B cell (primary cell): ENCODE results near the gene DCUN1D2. TPM values are rescaled to one million over a fixed set of nuclear protein-coding genes. Genes with fewer than 3 reads are reported as not detected.

Experiments
- ATAC-seq: fragments of 200-7000 bp; cut with Tn5 transposase; one replicate; pipeline ENCODE4 v1.10.0; 2021; ENCODE audit warnings: low read depth, mild to moderate bottlenecking, moderate number of reproducible peaks, moderate library complexity
- CTCF ChIA-PET: fragments of 350-600 bp; sonication (Branson Sonifier 250); formaldehyde crosslinking; loops from one replicate; lab custom pipeline; 2021; ENCODE audit warnings: antibody characterized with exemption, inconsistent platforms; lab: Charles Lee
- POLR2A ChIA-PET: fragments of 350-600 bp; sonication (Branson Sonifier 250); formaldehyde crosslinking; loops from one replicate; lab custom pipeline; 2021; ENCODE audit warnings: antibody characterized with exemption; lab: Charles Lee
- DNase-seq: peaks from one replicate; pipeline ENCODE4 v3.0.0; 2013
- H2AFZ ChIP-seq: 2 replicates; pipeline ENCODE4 v1.6.1; 2012; ENCODE audit warnings: mild to moderate bottlenecking, low read depth, low read length; ENCODE audit not compliant: insufficient read depth, poor library complexity, severe bottlenecking
- H3K27ac ChIP-seq, 2 donors: 1 replicate in 1 of 2; 2 replicates in 1 of 2; pipeline ENCODE4 v1.5.1; 2012 to 2013; ENCODE audit warnings: low read length in 2 of 2, mild to moderate bottlenecking in 2 of 2, moderate library complexity in 1 of 2
- H3K27me3 ChIP-seq, 4 experiments: fragments of 200-600 bp in 1 of 4; sonication (generic) in 1 of 4; replicated peaks in 1 of 4; 1 replicate in 2 of 4; 2 replicates in 2 of 4; pipeline versions ENCODE4 v1.6.1 to v1.7.0; 2013 to 2016; ENCODE audit warnings: low read length in 3 of 4, mild to moderate bottlenecking in 2 of 4, mixed read lengths in 1 of 4, moderate library complexity in 1 of 4; ENCODE audit not compliant: insufficient read depth in 4 of 4, control insufficient read depth in 3 of 4; ENCODE audit errors: control extremely low read depth in 1 of 4
- H3K36me3 ChIP-seq, 2 experiments: replicated peaks in 1 of 2; 1 replicate in 1 of 2; 2 replicates in 1 of 2; pipeline versions ENCODE4 v1.6.1 to v1.7.1; 2013; ENCODE audit warnings: low read length in 1 of 2; ENCODE audit not compliant: insufficient read depth in 2 of 2, control insufficient read depth in 1 of 2; ENCODE audit errors: control extremely low read depth in 1 of 2, extremely low read depth in 1 of 2
- H3K4me1 ChIP-seq, 2 donors: fragments of 200-600 bp in 1 of 2; sonication (generic) in 1 of 2; 1 replicate in 1 of 2; 2 replicates in 1 of 2; pipeline versions ENCODE4 v1.5.1 to v1.6.1; 2013 to 2017; ENCODE audit warnings: low read length in 2 of 2; ENCODE audit not compliant: control insufficient read depth in 2 of 2, insufficient read depth in 2 of 2
- H3K4me2 ChIP-seq: replicated peaks from 2 replicates; pipeline ENCODE3; 2012; ENCODE audit warnings: mild to moderate bottlenecking, low read depth, low read length; ENCODE audit not compliant: poor library complexity, severe bottlenecking
- H3K4me3 ChIP-seq, 5 experiments: fragments of 200-600 bp in 1 of 5; sonication (generic) in 1 of 5; 1 replicate in 3 of 5; 2 replicates in 2 of 5; pipeline versions ENCODE4 v1.5.1 to v1.7.0; 2011 to 2016; ENCODE audit warnings: low read length in 4 of 5, mild to moderate bottlenecking in 4 of 5, low read depth in 2 of 5, control low read depth in 1 of 5, moderate library complexity in 1 of 5; ENCODE audit not compliant: insufficient read depth in 1 of 5; ENCODE audit errors: control extremely low read depth in 1 of 5, extremely low read depth in 1 of 5
- H3K79me2 ChIP-seq: fragments of 200-600 bp; sonication (generic); one replicate; pipeline ENCODE4 v1.6.0; 2016; ENCODE audit warnings: low read length; ENCODE audit not compliant: control insufficient read depth, insufficient read depth
- H3K9ac ChIP-seq: fragments of 200-600 bp; sonication (generic); 2 replicates; pipeline ENCODE4 v1.6.1; 2017; ENCODE audit warnings: mild to moderate bottlenecking, low read length, moderate library complexity
- H3K9me3 ChIP-seq, 3 donors: one replicate each; pipeline versions ENCODE4 v1.6.1 to v1.7.1; 2013; ENCODE audit warnings: low read length in 2 of 3; ENCODE audit not compliant: control insufficient read depth in 2 of 3, insufficient read depth in 1 of 3; ENCODE audit errors: control extremely low read depth in 1 of 3
- H4K20me1 ChIP-seq: 2 replicates; pipeline ENCODE4 v1.6.0; 2012; ENCODE audit warnings: mild to moderate bottlenecking, low read length; ENCODE audit not compliant: insufficient read depth, control insufficient read depth, poor library complexity, severe bottlenecking
- H3K27ac Mint-ChIP-seq: one replicate; pipeline ENCODE4 v1.8.0; 2021; ENCODE audit warnings: mixed read lengths
- H3K27me3 Mint-ChIP-seq: one replicate; pipeline ENCODE4 v1.8.0; 2021; ENCODE audit warnings: mixed read lengths
- H3K4me1 Mint-ChIP-seq: one replicate; pipeline ENCODE4 v1.8.0; 2021; ENCODE audit warnings: mixed read lengths
- H3K4me3 Mint-ChIP-seq: one replicate; pipeline ENCODE4 v1.8.0; 2021; ENCODE audit warnings: mixed read lengths
- H3K9me3 Mint-ChIP-seq: one replicate; pipeline ENCODE4 v1.8.0; 2022; ENCODE audit warnings: mixed read lengths; ENCODE audit not compliant: insufficient read depth
- CTCF ChIP-seq: fragments of 200-600 bp; IDR thresholded peaks from one replicate; pipeline ENCODE4 v1.8.0; 2022; ENCODE audit warnings: antibody characterized with exemption, mild to moderate bottlenecking
- EZH2 ChIP-seq: IDR thresholded peaks from 2 replicates; pipeline ENCODE4 v1.6.1; 2012; ENCODE audit warnings: borderline replicate concordance, low read depth, mild to moderate bottlenecking, moderate library complexity, low read length; ENCODE audit not compliant: insufficient read depth, poor library complexity, severe bottlenecking
- WGBS: methylation state at CpG from one replicate; pipeline ENCODE4 v1.1.5; 2013; ENCODE audit warnings: missing lambda C conversion rate; ENCODE audit not compliant: insufficient coverage; 5-methylcytosine and 5-hydroxymethylcytosine counted together
- intact Hi-C: fragments of 100-400 bp; cut with micrococcal nuclease; formaldehyde crosslinking; loops from one replicate; pipeline ENCODE4 v1.10.0; 2022
- polyA plus RNA-seq: library from polyadenylated mRNA; depleted of rRNA; stranded (reverse); fragments of >200 nt; gene quantifications from 2 replicates; pipeline ENCODE4 v1.2.3, GENCODE V29; 2012
- total RNA-seq, 2 donors: library from RNA; stranded (reverse); fragments of 120-200 nt in 1 of 2; gene quantifications; 1 replicate in 1 of 2; 2 replicates in 1 of 2; pipeline versions ENCODE4 v1.2.3 to v1.2.4, GENCODE V29; 2013 to 2022

Gene DCUN1D2
- total and polyA plus RNA-seq, 2 donors (not counting 1 experiment from before 2014, with no cell fraction given): 15.3 to 41.3 TPM

DNA sequence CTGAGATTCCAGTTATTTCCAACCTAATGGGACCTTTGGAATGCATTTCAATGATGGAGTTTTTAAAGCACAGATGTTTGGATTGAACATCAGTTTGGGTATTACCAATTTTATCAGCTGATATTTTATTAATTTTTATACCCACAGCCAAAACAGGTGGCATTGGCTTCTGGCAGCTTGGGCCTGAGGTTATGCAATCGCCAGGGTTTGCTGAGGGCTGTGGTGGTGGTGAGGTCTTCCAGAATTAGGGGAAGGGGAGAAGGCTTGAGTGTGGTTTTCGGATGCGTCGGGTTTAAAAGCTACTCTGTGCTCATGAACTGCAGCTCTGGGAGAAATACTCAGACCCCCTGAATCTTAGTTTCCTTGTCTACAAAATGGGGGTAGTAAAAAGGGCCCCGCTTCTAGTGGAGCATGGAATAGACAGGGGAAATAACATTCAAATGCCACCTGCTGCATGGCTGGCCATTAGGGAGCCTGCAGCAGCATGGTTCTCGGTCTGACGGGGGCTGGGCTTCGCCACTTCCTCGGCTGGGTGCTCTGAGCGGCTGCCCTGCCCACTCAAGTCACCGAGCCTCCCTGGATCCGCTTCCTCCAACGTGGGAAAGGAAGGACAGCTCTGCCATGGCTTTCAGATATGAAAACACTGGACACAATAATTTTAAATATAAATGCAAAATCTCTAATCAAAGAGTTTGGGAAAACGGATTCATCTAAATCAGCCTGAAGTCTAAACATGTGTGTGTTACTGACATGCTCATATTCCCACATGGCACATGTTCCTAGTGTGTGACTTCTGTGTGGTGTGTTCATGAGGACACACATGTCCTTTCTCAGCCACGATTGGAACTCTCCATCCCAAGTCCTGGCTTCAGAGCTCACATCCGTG lies 72.4 kb downstream of the DCUN1D2 start:
- H3K4me1 ChIP-seq: peaks cover 0 to 10% of the 10 kb centered on the region in 2 donors
- H3K27ac ChIP-seq: no peak overlapping the region
- H3K27me3 Mint-ChIP-seq: peaks cover 4% of the 10 kb centered on the region
- no peaks in the 10 kb centered on the region for H3K9me3 Mint-ChIP-seq
- H3K4me3 Mint-ChIP-seq: no peak overlapping the region
- POLR2A ChIA-PET: no interaction called here
- ATAC-seq (no peak), DNase-seq (no peak)
- TF ChIP-seq CTCF (no peak), EZH2 (no peak)
- no peaks in the 10 kb centered on the region for H3K79me2 ChIP-seq
- H3K4me2 ChIP-seq: no peak overlapping the region
- H3K36me3 ChIP-seq: no peaks in the 10 kb centered on the region
- H3K27me3 ChIP-seq: no peaks in the 10 kb centered on the region
- no peak overlapping the region for H2AFZ ChIP-seq
- no peak overlapping the region for H3K27ac Mint-ChIP-seq
- peaks cover 0 to 9% (median 0%) of the 10 kb centered on the region in 3 donors for H3K9me3 ChIP-seq
- no peak overlapping the region for H3K9ac ChIP-seq
- no peak overlapping the region for H3K4me3 ChIP-seq
- H3K4me1 Mint-ChIP-seq: peaks cover 3% of the 10 kb centered on the region
- CTCF ChIA-PET: no interaction called here
- whole genome bisulfite sequencing: 70% methylated on average over 9 of the region's 16 CpGs
- H4K20me1 ChIP-seq: no peaks in the 10 kb centered on the region
- intact Hi-C loops: no loop called here
